Fibroblast of lung (primary cell): ENCODE data around the gene CATSPERZ.

Source experiments
- EZH2 ChIP-seq: IDR thresholded peaks from 2 replicates; pipeline ENCODE4 v1.5.1; 2012; ENCODE audit warnings: low read length, control low read depth, mild to moderate bottlenecking; ENCODE audit errors: missing control alignments
- TF ChIP-seq, protein P1 (sequence below), 2 donors: IDR thresholded peaks in 1 of 2; conservative IDR thresholded peaks in 1 of 2; 1 replicate in 1 of 2; 2 replicates in 1 of 2; pipeline ENCODE4 v1.5.1; 2011 to 2012; ENCODE audit warnings: low read length in 2 of 2, control low read depth in 1 of 2, inconsistent platforms in 1 of 2, low read depth in 1 of 2, mild to moderate bottlenecking in 1 of 2

DNA sequence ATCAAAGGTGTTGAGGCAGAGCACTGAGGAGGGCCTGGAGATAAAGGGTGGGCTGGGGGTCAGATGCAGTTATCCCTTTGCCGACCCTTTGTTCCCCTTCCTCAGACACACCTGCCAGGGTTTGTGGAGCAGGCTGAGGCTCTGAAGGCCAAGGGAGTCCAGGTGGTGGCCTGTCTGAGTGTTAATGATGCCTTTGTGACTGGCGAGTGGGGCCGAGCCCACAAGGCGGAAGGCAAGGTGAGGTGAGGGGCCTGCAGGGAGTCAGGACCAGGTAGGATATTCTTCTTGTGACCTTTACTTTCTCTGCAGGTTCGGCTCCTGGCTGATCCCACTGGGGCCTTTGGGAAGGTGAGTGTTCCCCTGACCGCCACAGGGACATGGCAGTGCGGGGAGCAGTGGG, 20.4 kb downstream of the CATSPERZ start:
- TF ChIP-seq, protein P1, sequence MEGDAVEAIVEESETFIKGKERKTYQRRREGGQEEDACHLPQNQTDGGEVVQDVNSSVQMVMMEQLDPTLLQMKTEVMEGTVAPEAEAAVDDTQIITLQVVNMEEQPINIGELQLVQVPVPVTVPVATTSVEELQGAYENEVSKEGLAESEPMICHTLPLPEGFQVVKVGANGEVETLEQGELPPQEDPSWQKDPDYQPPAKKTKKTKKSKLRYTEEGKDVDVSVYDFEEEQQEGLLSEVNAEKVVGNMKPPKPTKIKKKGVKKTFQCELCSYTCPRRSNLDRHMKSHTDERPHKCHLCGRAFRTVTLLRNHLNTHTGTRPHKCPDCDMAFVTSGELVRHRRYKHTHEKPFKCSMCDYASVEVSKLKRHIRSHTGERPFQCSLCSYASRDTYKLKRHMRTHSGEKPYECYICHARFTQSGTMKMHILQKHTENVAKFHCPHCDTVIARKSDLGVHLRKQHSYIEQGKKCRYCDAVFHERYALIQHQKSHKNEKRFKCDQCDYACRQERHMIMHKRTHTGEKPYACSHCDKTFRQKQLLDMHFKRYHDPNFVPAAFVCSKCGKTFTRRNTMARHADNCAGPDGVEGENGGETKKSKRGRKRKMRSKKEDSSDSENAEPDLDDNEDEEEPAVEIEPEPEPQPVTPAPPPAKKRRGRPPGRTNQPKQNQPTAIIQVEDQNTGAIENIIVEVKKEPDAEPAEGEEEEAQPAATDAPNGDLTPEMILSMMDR (conservative IDR thresholded peaks at IDR 0.05 in 1 of 2, IDR thresholded peaks at IDR 0.05 in 1 of 2; ENCODE audit: low read depth in 1 of 2, low read length in 2 of 2) = no peak
- no peak for TF ChIP-seq EZH2
